SK-N-MC (cell line): ENCODE measurements around the gene SH3PXD2A.

ENCODE experiments used
- EZH2 ChIP-seq: fragments of 200-600 bp; sonication (generic); IDR thresholded peaks from one replicate; pipeline ENCODE4 v1.6.1; 2017; ENCODE audit warnings: antibody characterized with exemption
- POLR2AphosphoS5 ChIP-seq: IDR thresholded peaks from 2 replicates; pipeline ENCODE4 v1.6.1; 2012; ENCODE audit warnings: mild to moderate bottlenecking, low read depth, low read length, borderline replicate concordance

DNA sequence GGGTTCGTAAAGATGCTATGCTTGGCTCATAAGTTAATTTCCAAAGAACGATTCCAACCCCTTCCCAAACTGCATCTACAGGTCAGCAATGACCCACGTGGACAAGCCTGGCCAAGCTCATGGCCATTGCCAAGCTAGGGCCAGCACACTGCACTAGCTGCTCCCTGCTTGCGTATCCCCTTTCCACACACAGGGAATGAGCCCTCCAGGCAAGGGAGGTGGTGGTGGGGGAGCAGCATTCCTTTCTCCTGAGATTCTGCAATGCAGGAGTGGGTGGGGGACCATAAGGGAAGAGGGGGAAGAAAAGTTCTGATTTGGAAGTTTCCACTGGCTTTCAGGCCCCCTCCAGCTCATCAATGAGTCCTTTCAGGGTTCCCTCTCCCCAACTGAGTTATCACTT, 56.0 kb downstream of the SH3PXD2A start:
- no peak for TF ChIP-seq EZH2
- no peak for TF ChIP-seq POLR2AphosphoS5
